Ovary (tissue), 3 donors: Measurements from ENCODE around the gene LNPEP.

Source experiments
- CTCF ChIP-seq, 3 donors: fragments of 450-650 bp in 2 of 3; fragments of 200-600 bp in 1 of 3; IDR thresholded peaks; one replicate each; pipeline versions ENCODE4 v1.5.1 to v1.8.0; 2016 to 2022; ENCODE audit warnings: antibody characterized with exemption in 3 of 3, mild to moderate bottlenecking in 1 of 3
- EP300 ChIP-seq: sonication (generic); formaldehyde crosslinking; IDR thresholded peaks from one replicate; pipeline ENCODE4 v1.6.1; 2017; ENCODE audit warnings: antibody characterized with exemption
- POLR2A ChIP-seq: fragments of 450-650 bp; IDR thresholded peaks from one replicate; pipeline ENCODE4 v1.6.1; 2017; ENCODE audit warnings: antibody characterized with exemption, mild to moderate bottlenecking, moderate library complexity
- donor health status: DM: no; HTN: no; CAD: no.

- no peak for TF ChIP-seq POLR2A
- TF ChIP-seq CTCF (IDR thresholded peaks at IDR 0.05) = no peak
- TF ChIP-seq EP300 = no peak
Measured at GRCh38 chr5:97056263-97056662, 120.4 kb downstream of the LNPEP start.
